GM19238 (cell line): ENCODE measurements around the gene MFAP5.
"Not testable (repeated sequence)": the region's sequence is repeated elsewhere in the genome, so short reads cannot be mapped to it uniquely, and the experiment has no call there.

ENCODE experiments used
- DNase-seq: peaks from one replicate; pipeline ENCODE4 v3.0.0; 2011; ENCODE audit warnings: low spot score; ENCODE audit not compliant: insufficient read length

The MFAP5 gene

GRCh38 chr12:8629486-8630033 lies 33.1 kb downstream of the MFAP5 start:
- peak; percentile 49 for DNase-seq

- no peak for DNase-seq
Measured at GRCh38 chr12:8628731-8629130, 33.9 kb downstream of the MFAP5 start.

GRCh38 chr12:8624750-8625149 lies 37.9 kb downstream of the MFAP5 start:
- not testable (repeated sequence) for DNase-seq

- no peak for DNase-seq
Measured at GRCh38 chr12:8622646-8623045, 40.0 kb downstream of the MFAP5 start.

GRCh38 chr12:8615206-8615605 lies 47.4 kb downstream of the MFAP5 start:
- no peak for DNase-seq

- not testable (repeated sequence) for DNase-seq
Measured at GRCh38 chr12:8613881-8614280, 48.7 kb downstream of the MFAP5 start.

GRCh38 chr12:8612629-8613028 lies 50.0 kb downstream of the MFAP5 start, which contains the start of gene AICDA:
Gene AICDA (minus strand): TSS chr12:8612859. CDS start chr12:8612767, 92 bp downstream.
- DNase-seq = no peak

- peak; percentile 13 for DNase-seq
Measured at GRCh38 chr12:8609061-8609570, 53.5 kb downstream of the MFAP5 start.

GRCh38 chr12:8606890-8607289 lies 55.7 kb downstream of the MFAP5 start:
- no peak for DNase-seq

- DNase-seq = no peak
Measured at GRCh38 chr12:8605057-8605456, 57.6 kb downstream of the MFAP5 start.

- DNase-seq = no peak
Measured at GRCh38 chr12:8603856-8604255, 58.8 kb downstream of the MFAP5 start.

GRCh38 chr12:8603286-8603685 lies 59.3 kb downstream of the MFAP5 start:
- no peak for DNase-seq

- DNase-seq = no peak
Measured at GRCh38 chr12:8596561-8596960, 66.1 kb downstream of the MFAP5 start.
